NCI-H345 (cell line): ENCODE measurements around the gene AGPAT3.
"Not testable (repeated sequence)": the region's sequence is repeated elsewhere in the genome, so short reads cannot be mapped to it uniquely, and the experiment has no call there.

Experiments used
- DNase-seq: peaks from one replicate; lab custom pipeline; 2025; lab: John Stamatoyannopoulos, UW

AGPAT3 gene

GRCh38 chr21:43834146-43834905 is 30.7 kb upstream of the AGPAT3 start:
- no peak for DNase-seq

DNA sequence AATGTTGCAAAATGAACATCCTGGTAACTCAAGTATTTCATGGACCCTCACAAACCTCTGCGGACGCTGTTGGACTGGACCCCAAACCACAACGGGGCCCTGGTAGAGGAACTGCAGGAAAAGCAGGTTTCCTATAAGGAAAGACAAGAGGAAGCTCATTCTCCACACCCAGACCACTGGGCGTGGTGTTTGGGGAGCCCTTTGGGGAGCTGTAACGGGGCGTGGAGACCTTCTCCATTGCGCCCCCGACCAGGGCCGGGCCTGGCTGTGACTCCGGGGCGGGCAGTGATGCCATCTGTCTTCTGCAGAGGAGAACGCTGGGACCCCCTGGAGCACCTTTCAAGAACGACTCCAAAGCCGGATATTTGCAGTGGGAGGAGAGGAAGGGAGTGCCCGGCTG is 30.0 kb upstream of the AGPAT3 start:
- DNase-seq, result no peak

GRCh38 chr21:43835861-43836260 is 29.2 kb upstream of the AGPAT3 start:
- no peak for DNase-seq

GRCh38 chr21:43836616-43837015 is 28.4 kb upstream of the AGPAT3 start:
- DNase-seq, result no peak

- no peak for DNase-seq
Measured at GRCh38 chr21:43840259-43840658, 24.8 kb upstream of the AGPAT3 start.

- no peak for DNase-seq
Measured at GRCh38 chr21:43842742-43843141, 22.3 kb upstream of the AGPAT3 start.

DNA sequence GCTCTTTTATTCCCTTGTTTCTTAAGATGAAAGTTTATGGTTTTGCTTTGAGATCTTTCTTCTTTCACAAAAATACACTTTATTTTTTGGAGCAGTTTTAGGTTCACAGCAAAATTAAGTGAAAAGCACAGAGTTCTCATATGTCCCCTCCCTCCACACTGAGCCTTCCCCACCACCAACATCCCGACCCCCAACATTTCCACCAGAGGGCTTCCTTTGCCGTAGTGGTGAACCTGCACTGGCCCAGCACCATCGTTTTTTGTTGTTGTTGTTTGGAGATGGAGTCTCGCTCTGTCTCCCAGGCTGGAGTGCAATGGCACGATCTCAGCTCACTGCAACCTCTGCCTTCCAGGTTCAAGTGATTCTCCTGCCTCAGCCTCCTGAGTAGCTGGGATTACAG is 20.1 kb upstream of the AGPAT3 start:
- not testable (repeated sequence) for DNase-seq

- DNase-seq, result no peak
Measured at GRCh38 chr21:43845386-43845785, 19.6 kb upstream of the AGPAT3 start.

- no peak for DNase-seq
Measured at GRCh38 chr21:43846430-43846829, 18.6 kb upstream of the AGPAT3 start.

DNA sequence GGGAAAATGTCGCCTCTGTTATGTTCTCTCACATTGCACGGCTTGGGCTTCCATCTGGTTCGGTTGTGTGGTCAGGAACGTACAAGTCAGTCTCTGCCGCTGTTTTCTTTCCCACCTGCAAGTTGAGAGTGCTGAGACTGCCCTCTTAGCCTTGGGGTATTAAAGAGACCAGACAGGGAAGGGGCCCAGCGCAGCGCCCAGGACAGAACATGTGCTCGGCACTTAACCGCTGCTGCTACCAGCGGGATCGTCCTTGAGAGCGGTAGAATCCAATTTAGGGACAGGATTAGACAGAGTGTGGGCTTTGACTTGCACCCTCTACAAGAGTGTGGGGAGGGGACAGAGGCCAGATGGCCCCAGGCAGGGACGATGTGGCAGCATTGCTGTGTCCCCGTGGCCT is 17.7 kb upstream of the AGPAT3 start:
- DNase-seq, result no peak

DNA sequence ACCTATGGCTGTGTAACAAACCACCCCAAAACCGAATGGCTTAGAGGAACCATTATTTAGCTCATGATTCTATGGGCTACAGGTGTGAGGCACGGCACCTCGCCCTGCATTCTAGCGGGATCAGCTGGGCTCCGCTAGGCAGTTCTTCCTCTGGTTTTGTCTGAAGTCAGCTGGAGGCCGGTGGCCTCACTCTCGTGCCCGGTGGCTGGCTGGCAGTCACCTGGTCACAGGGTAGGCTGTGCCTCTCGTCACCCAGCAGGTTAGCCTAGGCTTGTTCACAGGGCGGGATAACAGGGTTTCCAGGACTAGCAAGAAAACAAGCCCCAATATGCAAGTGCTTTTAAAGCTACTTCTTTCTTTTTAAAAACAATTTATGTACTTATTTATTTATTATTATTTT is 16.3 kb upstream of the AGPAT3 start:
- DNase-seq, result no peak

DNA sequence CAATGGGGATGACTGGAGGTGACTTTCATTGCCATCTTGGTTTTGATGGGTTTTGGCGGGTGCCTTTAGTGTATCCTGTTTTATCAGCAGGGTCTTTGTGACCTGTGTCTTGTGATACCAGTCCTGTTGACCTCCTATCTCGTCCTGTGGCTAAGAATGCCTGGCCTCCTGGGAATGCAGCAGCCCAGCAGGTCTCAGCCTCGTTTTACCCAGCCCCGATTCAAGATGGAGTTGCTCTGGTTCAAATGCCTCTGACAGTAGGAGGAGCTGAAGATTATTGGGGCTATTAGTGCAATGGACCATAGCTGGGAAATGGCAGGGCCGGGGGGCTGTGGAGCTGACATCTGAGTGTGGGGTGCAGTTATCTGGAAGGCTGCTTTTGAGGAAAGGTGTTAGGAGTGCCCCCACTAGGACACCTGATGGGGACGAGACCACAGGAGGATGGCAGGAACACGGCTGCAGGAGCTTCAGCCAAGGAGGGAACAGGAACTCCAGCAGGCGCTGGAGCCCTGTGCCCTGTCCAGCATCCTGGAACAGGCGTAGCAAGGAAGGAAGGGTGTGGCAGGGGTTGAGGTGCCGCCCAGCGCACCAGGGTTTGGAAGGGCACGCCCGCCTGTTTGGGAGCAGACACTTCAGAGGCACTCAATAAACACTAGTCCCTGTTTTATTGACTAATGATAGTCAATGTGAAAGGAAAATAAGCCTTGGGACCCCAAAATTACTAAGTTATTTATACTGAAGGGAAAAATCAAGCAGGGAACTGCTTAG is 15.3 kb upstream of the AGPAT3 start:
- DNase-seq, result no peak

GRCh38 chr21:43850728-43851295 is 14.2 kb upstream of the AGPAT3 start:
- DNase-seq, result no peak

- no peak for DNase-seq
Measured at GRCh38 chr21:43851593-43851992, 13.4 kb upstream of the AGPAT3 start.

- DNase-seq, result peak; percentile 27
Measured at GRCh38 chr21:43853851-43854772, 10.9 kb upstream of the AGPAT3 start.

GRCh38 chr21:43854773-43855633 is 10.0 kb upstream of the AGPAT3 start:
- DNase-seq, result no peak

GRCh38 chr21:43855955-43856354 is 9.1 kb upstream of the AGPAT3 start:
- no peak for DNase-seq

- no peak for DNase-seq
Measured at GRCh38 chr21:43858806-43859648, 6.0 kb upstream of the AGPAT3 start.

GRCh38 chr21:43859747-43860214 is 5.2 kb upstream of the AGPAT3 start:
- no peak for DNase-seq

DNA sequence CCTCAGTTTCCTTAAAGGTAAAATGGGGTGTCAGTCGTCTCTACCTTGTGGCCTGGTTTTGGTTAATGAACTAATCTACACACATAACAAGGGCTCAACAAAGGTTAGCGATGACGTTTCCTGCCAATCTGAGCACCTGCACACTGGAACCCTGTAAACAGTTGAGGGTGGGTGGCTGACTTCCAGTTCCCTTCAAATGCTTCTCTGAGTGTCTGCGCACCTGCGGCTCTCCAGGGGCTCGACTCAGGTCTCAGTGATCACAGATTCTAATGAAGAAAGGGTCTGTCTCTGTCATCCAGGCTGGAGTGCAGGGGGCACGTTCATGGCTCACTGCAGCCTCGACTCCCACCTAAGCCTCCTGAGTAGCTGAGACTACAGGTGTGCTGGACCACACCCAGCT is 3.3 kb upstream of the AGPAT3 start:
- peak; percentile 75 for DNase-seq
